ENCODE results near the gene NIPBL. TPM values are rescaled to one million over a fixed set of nuclear protein-coding genes. Genes with fewer than 3 reads are reported as not detected.

Gene NIPBL
- total RNA-seq, 1 donor from 2014 or later: 67.9 TPM

DNA sequence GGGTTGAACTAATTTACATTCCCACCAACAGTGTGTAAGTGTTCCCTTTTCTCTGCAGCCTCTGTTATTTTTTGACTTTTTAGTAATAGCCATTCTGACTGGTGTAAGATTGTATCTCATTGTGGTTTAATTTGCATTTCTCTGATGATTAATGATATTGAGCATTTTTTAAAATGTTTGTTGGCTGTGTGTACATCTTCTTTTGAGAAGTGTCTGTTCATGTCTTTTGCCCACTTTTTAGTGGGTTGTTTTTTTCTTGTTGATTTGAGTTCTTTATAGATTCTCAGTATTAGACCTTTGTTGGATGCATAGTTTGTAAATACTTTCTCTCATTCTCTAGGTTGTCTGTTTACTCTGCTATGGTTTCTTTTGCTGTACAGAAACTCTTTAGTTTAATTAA lies 101.6 kb downstream of the NIPBL start:
- Histone ChIP-seq H3K4me1 (no peaks in the 10 kb centered on the region), H3F3A (ENCODE audit: low read depth) (no peaks in the 10 kb centered on the region), H3K9ac (no peak overlapping the region), H4K20me1 (ENCODE audit: low read depth) (peaks cover 15% of the 10 kb centered on the region), H3K79me2 (ENCODE audit: low read depth) (peaks cover 68% of the 10 kb centered on the region), H3K27me3 (no peaks in the 10 kb centered on the region), H2AFZ (replicated peaks) (no peak overlapping the region), H3K9me3 (ENCODE audit: low read depth) (no peaks in the 10 kb centered on the region), H3K4me3 (no peak overlapping the region), H3K36me3 (peaks cover 35% of the 10 kb centered on the region), H3K27ac (no peak overlapping the region), H3K4me2 (no peak overlapping the region)
- Mint-ChIP-seq H3K27ac (no peak overlapping the region), H3K9me3 (peaks cover 18% of the 10 kb centered on the region), H3K4me1 (no peaks in the 10 kb centered on the region), H3K36me3 (peaks cover 49% of the 10 kb centered on the region), H3K4me3 (no peak overlapping the region), H3K27me3 (ENCODE audit: insufficient read depth, low read depth) (no peaks in the 10 kb centered on the region)
- no peak for DNase-seq (ENCODE audit: low spot score)
- no peak for TF ChIP-seq EZH2phosphoT487 (IDR thresholded peaks at IDR 0.05)
- no peak for TF ChIP-seq EZH2 (IDR thresholded peaks at IDR 0.05)
- no peak for TF ChIP-seq CTCF (IDR thresholded peaks at IDR 0.05)

DNA sequence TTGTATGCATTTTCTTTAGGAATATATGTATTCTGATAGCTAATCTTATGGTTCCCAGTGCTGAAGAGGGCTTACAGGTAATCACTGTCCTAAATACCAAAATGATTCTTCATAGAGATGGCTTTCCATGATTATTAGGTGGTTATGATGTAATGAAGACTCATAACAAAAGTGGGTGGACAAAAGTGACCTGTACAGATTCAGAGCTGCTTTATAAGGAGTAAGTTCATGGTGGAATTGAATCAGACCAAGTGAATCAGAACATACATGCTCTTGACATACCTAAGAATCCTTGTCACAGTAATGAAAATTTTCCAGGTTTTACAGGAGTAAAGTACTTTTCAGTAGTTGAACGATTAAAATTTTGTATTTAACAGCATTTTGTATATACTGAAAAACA lies 105.6 kb downstream of the NIPBL start:
- no peak overlapping the region for H3K4me3 ChIP-seq
- H3K4me1 ChIP-seq: no peaks in the 10 kb centered on the region
- no peak overlapping the region for H3K9ac ChIP-seq
- H2AFZ ChIP-seq (replicated peaks): no peak overlapping the region
- no peak for TF ChIP-seq EZH2 (IDR thresholded peaks at IDR 0.05)
- no peak for TF ChIP-seq EZH2phosphoT487 (IDR thresholded peaks at IDR 0.05)
- TF ChIP-seq CTCF (IDR thresholded peaks at IDR 0.05): no peak
- peaks cover 21% of the 10 kb centered on the region for H4K20me1 ChIP-seq (ENCODE audit: low read depth)
- no peaks in the 10 kb centered on the region for H3K27me3 ChIP-seq
- no peak for DNase-seq (ENCODE audit: low spot score)
- no peaks in the 10 kb centered on the region for H3K4me1 Mint-ChIP-seq
- H3K27ac Mint-ChIP-seq: no peak overlapping the region
- peaks cover 11% of the 10 kb centered on the region for H3K36me3 ChIP-seq
- no peak overlapping the region for H3K4me3 Mint-ChIP-seq
- H3F3A ChIP-seq (ENCODE audit: low read depth): no peaks in the 10 kb centered on the region
- H3K4me2 ChIP-seq: no peak overlapping the region
- H3K79me2 ChIP-seq (ENCODE audit: low read depth): peaks cover 74% of the 10 kb centered on the region
- H3K9me3 Mint-ChIP-seq: peaks cover 18% of the 10 kb centered on the region
- peaks cover 46% of the 10 kb centered on the region for H3K36me3 Mint-ChIP-seq
- no peak overlapping the region for H3K27ac ChIP-seq
- no peaks in the 10 kb centered on the region for H3K9me3 ChIP-seq (ENCODE audit: low read depth)
- no peaks in the 10 kb centered on the region for H3K27me3 Mint-ChIP-seq (ENCODE audit: insufficient read depth, low read depth)

DNA sequence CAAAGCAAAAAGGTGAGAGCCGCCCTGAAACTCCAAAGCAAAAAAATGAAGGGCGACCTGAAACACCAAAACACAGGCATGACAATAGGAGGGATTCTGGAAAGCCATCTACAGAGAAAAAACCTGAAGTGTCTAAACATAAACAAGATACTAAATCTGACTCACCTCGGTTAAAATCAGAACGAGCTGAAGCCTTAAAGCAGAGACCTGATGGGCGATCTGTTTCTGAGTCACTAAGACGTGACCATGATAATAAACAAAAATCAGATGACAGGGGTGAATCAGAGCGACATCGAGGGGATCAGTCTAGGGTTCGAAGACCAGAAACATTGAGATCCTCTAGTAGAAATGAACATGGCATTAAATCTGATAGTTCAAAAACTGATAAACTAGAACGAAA lies 108.8 kb downstream of the NIPBL start:
- H4K20me1 ChIP-seq (ENCODE audit: low read depth): peaks cover 35% of the 10 kb centered on the region
- no peak overlapping the region for H3K27ac ChIP-seq
- H3K27ac Mint-ChIP-seq: no peak overlapping the region

More for the DNA sequence above, 108.8 kb downstream of the NIPBL start:
- no peak overlapping the region for H3K4me2 ChIP-seq
- Mint-ChIP-seq H3K4me3 (no peak overlapping the region), H3K9me3 (no peaks in the 10 kb centered on the region), H3K4me1 (no peaks in the 10 kb centered on the region), H3K36me3 (peaks cover 21% of the 10 kb centered on the region), H3K27me3 (ENCODE audit: insufficient read depth, low read depth) (no peaks in the 10 kb centered on the region)
- no peaks in the 10 kb centered on the region for H3K36me3 ChIP-seq
- DNase-seq (ENCODE audit: low spot score): no peak
- H3K9me3 ChIP-seq (ENCODE audit: low read depth): no peaks in the 10 kb centered on the region
- no peaks in the 10 kb centered on the region for H3K4me1 ChIP-seq
- no peaks in the 10 kb centered on the region for H3K27me3 ChIP-seq
- H3F3A ChIP-seq (ENCODE audit: low read depth): no peaks in the 10 kb centered on the region
- H3K79me2 ChIP-seq (ENCODE audit: low read depth): peaks cover 73% of the 10 kb centered on the region
- no peak overlapping the region for H2AFZ ChIP-seq (replicated peaks)
- no peak overlapping the region for H3K4me3 ChIP-seq
- no peak overlapping the region for H3K9ac ChIP-seq
- TF ChIP-seq EZH2phosphoT487 (IDR thresholded peaks at IDR 0.05): no peak
- TF ChIP-seq EZH2 (IDR thresholded peaks at IDR 0.05): no peak
- TF ChIP-seq CTCF (IDR thresholded peaks at IDR 0.05): no peak
